ENCODE data around the gene UBQLN1.

The UBQLN1 gene

GRCh38 chr9:83656952-83657351, 50.8 kb downstream of the UBQLN1 start:
- ChIA-PET CTCF (no interaction called here), POLR2A (ENCODE audit: low non-redundant PET) (no interaction called here)
- no peak for DNase-seq (ENCODE audit: low spot score)
- H3K27ac ChIP-seq: no peak overlapping the region
- TF ChIP-seq CTCF (conservative IDR thresholded peaks at IDR 0.05; ENCODE audit: low read depth): no peak

- no peak overlapping the region for H3K27ac ChIP-seq
- TF ChIP-seq CTCF (conservative IDR thresholded peaks at IDR 0.05; ENCODE audit: low read depth): no peak
- ChIA-PET CTCF (no interaction called here), POLR2A (ENCODE audit: low non-redundant PET) (no interaction called here)
- no peak for DNase-seq (ENCODE audit: low spot score)
Observed at GRCh38 chr9:83656032-83656680, 51.6 kb downstream of the UBQLN1 start.

- DNase-seq (ENCODE audit: low spot score): no peak
- no peak overlapping the region for H3K27ac ChIP-seq
- TF ChIP-seq CTCF (conservative IDR thresholded peaks at IDR 0.05; ENCODE audit: low read depth): no peak
- CTCF ChIA-PET: no interaction called here
- POLR2A ChIA-PET (ENCODE audit: low non-redundant PET): no interaction called here
Observed at GRCh38 chr9:83655433-83655832, 52.3 kb downstream of the UBQLN1 start.

GRCh38 chr9:83652433-83652832, 55.3 kb downstream of the UBQLN1 start:
- TF ChIP-seq CTCF (conservative IDR thresholded peaks at IDR 0.05; ENCODE audit: low read depth): no peak
- POLR2A ChIA-PET (ENCODE audit: low non-redundant PET): no interaction called here
- no peak for DNase-seq (ENCODE audit: low spot score)
- no peak overlapping the region for H3K27ac ChIP-seq
- CTCF ChIA-PET: interaction anchor here (0.6 to 1.2 kb wide), 2 partner anchors 26 to 432 kb away, joined by 4 read pairs; no protein-coding TSS in a partner anchor

GRCh38 chr9:83651558-83651957, 56.2 kb downstream of the UBQLN1 start:
- no peak for DNase-seq (ENCODE audit: low spot score)
- CTCF ChIA-PET: interaction anchor here (0.6 to 1.2 kb wide), 2 partner anchors 26 to 431 kb away, joined by 4 read pairs; no protein-coding TSS in a partner anchor
- TF ChIP-seq CTCF (conservative IDR thresholded peaks at IDR 0.05; ENCODE audit: low read depth): no peak
- no peak overlapping the region for H3K27ac ChIP-seq
- POLR2A ChIA-PET (ENCODE audit: low non-redundant PET): no interaction called here

- DNase-seq (ENCODE audit: low spot score): no peak
- CTCF ChIA-PET: interaction anchor here (0.5 to 1.4 kb wide), 14 partner anchors 9 to 607 kb away, joined by 3 to 8 read pairs (median 3); no protein-coding TSS in a partner anchor
- H3K27ac ChIP-seq: no peak overlapping the region
- no peak for TF ChIP-seq CTCF (conservative IDR thresholded peaks at IDR 0.05; ENCODE audit: low read depth)
- POLR2A ChIA-PET (ENCODE audit: low non-redundant PET): no interaction called here
Observed at GRCh38 chr9:83649515-83649914, 58.2 kb downstream of the UBQLN1 start.

Measured in RWPE1 (cell line).